IMR-90 (cell line): ENCODE data around the gene TANGO6. TPM values are rescaled to one million over a fixed set of nuclear protein-coding genes. Genes with fewer than 3 reads are reported as not detected.

Experiments used
- ATAC-seq: fragments of 200-7000 bp; cut with Tn5 transposase; 2 replicates; pipeline ENCODE4 v1.9.1; 2020; ENCODE audit warnings: low read depth, mild to moderate bottlenecking, moderate library complexity
- BruUV-seq: library from RNA; stranded (reverse); fragments of 400-500 nt; replicated peaks from 2 replicates; lab custom pipeline; 2021; lab: Mats Ljungman, UMichigan
- CTCF ChIA-PET: fragments of 300-600 bp; formaldehyde crosslinking; extraction: SDS; loops from one replicate; lab custom pipeline; 2021; ENCODE audit warnings: antibody characterized with exemption; lab: Yijun Ruan, JAX
- POLR2A ChIA-PET: fragments of 300-600 bp; sonication (Branson Sonifier 250); formaldehyde crosslinking; loops from one replicate; lab custom pipeline; 2022; ENCODE audit warnings: antibody characterized with exemption; ENCODE audit not compliant: unreplicated experiment; lab: Charles Lee
- DNase-seq: peaks from one replicate; pipeline ENCODE4 v3.0.0; 2013
- H2AFZ ChIP-seq: replicated peaks from 2 replicates; pipeline ENCODE3; 2013; ENCODE audit warnings: low read length, mild to moderate bottlenecking; ENCODE audit not compliant: poor library complexity
- H2AK5ac ChIP-seq: 2 replicates; pipeline ENCODE4 v1.6.1; 2013; ENCODE audit warnings: low read depth, low read length, inconsistent platforms
- H2AK9ac ChIP-seq: replicated peaks from 2 replicates; pipeline ENCODE3; 2013; ENCODE audit warnings: mild to moderate bottlenecking, low read depth, low read length, moderate library complexity; ENCODE audit not compliant: poor library complexity
- H2BK120ac ChIP-seq: 2 replicates; pipeline ENCODE4 v1.6.1; 2013; ENCODE audit warnings: low read depth, low read length, inconsistent platforms
- H2BK15ac ChIP-seq: 3 replicates; pipeline ENCODE4 v1.6.1; 2013; ENCODE audit warnings: low read depth, low read length, inconsistent platforms
- H2BK20ac ChIP-seq: 2 replicates; pipeline ENCODE4 v1.6.1; 2013; ENCODE audit warnings: low read depth, mild to moderate bottlenecking, inconsistent platforms, low read length, moderate library complexity
- H2BK5ac ChIP-seq: 2 replicates; pipeline ENCODE4 v1.6.1; 2013; ENCODE audit warnings: mild to moderate bottlenecking, low read depth, low read length, inconsistent platforms; ENCODE audit not compliant: poor library complexity, severe bottlenecking
- H3K14ac ChIP-seq: replicated peaks from 2 replicates; pipeline ENCODE4 v1.6.1; 2013; ENCODE audit warnings: low read depth, low read length, inconsistent platforms
- H3K18ac ChIP-seq: 2 replicates; pipeline ENCODE4 v1.6.1; 2013; ENCODE audit warnings: low read depth, low read length, control low read depth
- H3K23ac ChIP-seq: 2 replicates; pipeline ENCODE4 v1.6.1; 2013; ENCODE audit warnings: low read depth, low read length, inconsistent platforms
- H3K27ac ChIP-seq: 2 replicates; pipeline ENCODE4 v1.5.1; 2013; ENCODE audit warnings: mild to moderate bottlenecking, control low read depth, low read length; ENCODE audit not compliant: insufficient read depth
- H3K27me3 ChIP-seq: 2 replicates; pipeline ENCODE4 v1.6.1; 2013; ENCODE audit warnings: low read length; ENCODE audit not compliant: control insufficient read depth, insufficient read depth
- H3K36me3 ChIP-seq: 2 replicates; pipeline ENCODE4 v1.6.1; 2013; ENCODE audit warnings: low read length, mixed read lengths; ENCODE audit not compliant: control insufficient read depth, insufficient read depth
- H3K4ac ChIP-seq: 2 replicates; pipeline ENCODE4 v1.6.1; 2013; ENCODE audit warnings: low read depth, low read length, inconsistent platforms
- H3K4me1 ChIP-seq: 2 replicates; pipeline ENCODE4 v1.6.1; 2013; ENCODE audit warnings: low read length, mixed read lengths; ENCODE audit not compliant: control insufficient read depth, insufficient read depth
- H3K4me2 ChIP-seq: 2 replicates; pipeline ENCODE4 v1.6.1; 2013; ENCODE audit warnings: low read depth, mild to moderate bottlenecking, control low read depth, low read length, moderate library complexity
- H3K4me3 ChIP-seq: 2 replicates; pipeline ENCODE4 v1.5.1; 2013; ENCODE audit warnings: low read depth, mild to moderate bottlenecking, control low read depth, low read length, moderate library complexity; ENCODE audit not compliant: insufficient read depth
- H3K56ac ChIP-seq: 2 replicates; pipeline ENCODE4 v1.6.1; 2013; ENCODE audit warnings: low read length, inconsistent platforms; ENCODE audit not compliant: insufficient read depth; ENCODE audit errors: extremely low read depth
- H3K79me1 ChIP-seq, 2 experiments: 2 replicates each; pipeline ENCODE4 v1.6.1; 2013; ENCODE audit warnings: low read length in 2 of 2, inconsistent platforms in 1 of 2, low read depth in 1 of 2
- H3K9ac ChIP-seq: 2 replicates; pipeline ENCODE4 v1.6.1; 2013; ENCODE audit warnings: low read depth, low read length, control low read depth
- H3K9me1 ChIP-seq: 2 replicates; pipeline ENCODE4 v1.6.1; 2013; ENCODE audit warnings: low read length, inconsistent platforms; ENCODE audit not compliant: insufficient read depth
- H3K9me3 ChIP-seq: 2 replicates; pipeline ENCODE4 v1.6.1; 2013; ENCODE audit warnings: low read length; ENCODE audit not compliant: control insufficient read depth, insufficient read depth
- H4K20me1 ChIP-seq: 2 replicates; pipeline ENCODE4 v1.6.1; 2013; ENCODE audit warnings: low read length, inconsistent platforms; ENCODE audit not compliant: insufficient read depth
- H4K5ac ChIP-seq: 2 replicates; pipeline ENCODE4 v1.6.1; 2013; ENCODE audit warnings: mild to moderate bottlenecking, low read depth, low read length, control low read depth
- H4K8ac ChIP-seq, 2 experiments: 2 replicates each; pipeline ENCODE4 v1.6.1; 2013; ENCODE audit warnings: low read depth in 2 of 2, low read length in 2 of 2, control low read depth in 1 of 2, inconsistent platforms in 1 of 2
- H4K91ac ChIP-seq: 2 replicates; pipeline ENCODE4 v1.6.1; 2013; ENCODE audit warnings: low read depth, low read length, inconsistent platforms; ENCODE audit not compliant: insufficient read depth
- BHLHE40 ChIP-seq: fragments of 150-350 bp; IDR thresholded peaks from 2 replicates; pipeline ENCODE4 v1.6.1; 2016; ENCODE audit warnings: mild to moderate bottlenecking, low read depth, low read length
- CEBPB ChIP-seq: IDR thresholded peaks from 2 replicates; pipeline ENCODE4 v1.6.1; 2012; ENCODE audit warnings: low read depth, low read length, improper control_type of control experiment
- CHD1 ChIP-seq: IDR thresholded peaks from 2 replicates; pipeline ENCODE4 v1.6.1; 2012; ENCODE audit warnings: low read depth, low read length, improper control_type of control experiment
- CTCF ChIP-seq: conservative IDR thresholded peaks from 2 replicates; pipeline ENCODE4 v1.5.1; 2012; ENCODE audit warnings: mild to moderate bottlenecking, low read depth, low read length, improper control_type of control experiment
- MXI1 ChIP-seq: IDR thresholded peaks from 2 replicates; pipeline ENCODE4 v1.6.1; 2012; ENCODE audit warnings: low read depth, mild to moderate bottlenecking, low read length, moderate library complexity, borderline replicate concordance
- RAD21 ChIP-seq: IDR thresholded peaks from 2 replicates; pipeline ENCODE4 v1.6.1; 2012; ENCODE audit warnings: low read length, improper control_type of control experiment
- RFX5 ChIP-seq: IDR thresholded peaks from 2 replicates; pipeline ENCODE4 v1.8.0; 2012; ENCODE audit warnings: low read depth, mild to moderate bottlenecking, low read length, moderate library complexity
- SMC3 ChIP-seq: fragments of 150-350 bp; IDR thresholded peaks from 2 replicates; pipeline ENCODE4 v1.6.1; 2016; ENCODE audit warnings: low read depth, mild to moderate bottlenecking, antibody characterized with exemption, low read length, moderate library complexity
- USF2 ChIP-seq: fragments of 150-350 bp; IDR thresholded peaks from 2 replicates; pipeline ENCODE4 v1.6.1; 2017; ENCODE audit warnings: mild to moderate bottlenecking, antibody characterized with exemption, low read length, low read depth
- WGBS, 2 experiments: methylation state at CpG; one replicate each; pipeline versions ENCODE4 v1.1.5 to v1.1.7; 2013; ENCODE audit warnings: missing lambda C conversion rate in 2 of 2; ENCODE audit not compliant: insufficient read length in 1 of 2; ENCODE audit errors: extremely low coverage in 2 of 2; 5-methylcytosine and 5-hydroxymethylcytosine counted together
- dilution Hi-C: fragments of 300-500 bp; cut with HindIII; formaldehyde crosslinking; loops from one replicate; pipeline ENCODE4 v1.14.3; 2018; ENCODE audit warnings: low sequenced_read_pairs; ENCODE audit not compliant: unreplicated experiment
- in situ Hi-C: fragments of 300-500 bp; cut with MboI; formaldehyde crosslinking; loops from 3 replicates; pipeline ENCODE4 v1.14.3; 2019; ENCODE audit warnings: low sequenced_read_pairs, inconsistent platforms, mixed read lengths
- intact Hi-C: fragments of 100-400 bp; cut with micrococcal nuclease; formaldehyde crosslinking; loops from 2 replicates; pipeline ENCODE4 v1.10.0; 2022
- polyA plus RNA-seq, 3 experiments: library from polyadenylated mRNA; depleted of rRNA; stranded (reverse); fragments of >200 nt; gene quantifications; 2 replicates each; pipeline ENCODE4 v1.2.3, GENCODE V29; 2012; ENCODE audit warnings: low replicate concordance in 1 of 3
- total RNA-seq: library from RNA; depleted of rRNA; stranded (reverse); fragments of >200 nt; gene quantifications from 2 replicates; pipeline ENCODE4 v1.2.3, GENCODE V29; 2012

TANGO6 gene
- total and polyA plus RNA-seq, 2 of the 4 experiments (the other 2 are of a cell fraction) = 6.7 to 22.4 TPM

GRCh38 chr16:68997564-68997963, 154.2 kb downstream of the TANGO6 start:
- Histone ChIP-seq H3K18ac (no peak overlapping the region), H2BK120ac (no peak overlapping the region), H3K9me3 (peaks cover 3% of the 10 kb centered on the region; the same call in 1 of the 2 replicates), H2AFZ (no peak overlapping the region), H3K56ac (no peak overlapping the region), H2BK5ac (no peak overlapping the region), H4K5ac (no peak overlapping the region), H3K4me2 (no peak overlapping the region), H3K79me1 (no peaks in the 10 kb centered on the region; a peak in 1 of 4 replicates), H3K4me3 (no peak overlapping the region), H3K9ac (no peak overlapping the region), H3K4ac (no peak overlapping the region), H4K91ac (no peak overlapping the region), H3K9me1 (no peaks in the 10 kb centered on the region; the same call in 1 of the 2 replicates), H2AK9ac (no peak overlapping the region), H2AK5ac (no peak overlapping the region), H4K20me1 (no peaks in the 10 kb centered on the region), H3K4me1 (peaks cover 14% of the 10 kb centered on the region), H3K36me3 (no peaks in the 10 kb centered on the region), H3K27ac (no peak overlapping the region), H4K8ac (no peak overlapping the region), H3K14ac (no peak overlapping the region), H2BK15ac (no peak overlapping the region), H3K23ac (no peak overlapping the region), H3K27me3 (no peaks in the 10 kb centered on the region), H2BK20ac (no peak overlapping the region)
- ChIA-PET POLR2A (no interaction called here), CTCF (no interaction called here)
- WGBS, 2 experiments = no CpG with 5 or more reads among the region's 1 CpG
- no peak for DNase-seq
- ATAC-seq = no peak
- in situ Hi-C loops (no loop called here), intact Hi-C loops (no loop called here), dilution Hi-C loops (no loop called here)
- BruUV-seq = no TSS peak
- TF ChIP-seq CTCF = no peak
- no peak for TF ChIP-seq RAD21
- no peak for TF ChIP-seq USF2
- no peak for TF ChIP-seq MXI1
- no peak for TF ChIP-seq SMC3
- no peak for TF ChIP-seq BHLHE40
- no peak for TF ChIP-seq CHD1
- no peak for TF ChIP-seq CEBPB
- TF ChIP-seq RFX5 = no peak
